Stimulated activated CD4-positive, alpha-beta T cell treated with anti-CD3 and anti-CD28 coated beads, TNF-alpha, amount 100 ng/mL, for 1 hour (primary cell): ENCODE results near the gene SCAP.
"Not testable (repeated sequence)": the region's sequence is repeated elsewhere in the genome, so short reads cannot be mapped to it uniquely, and the experiment has no call there.

Experiments used
- DNase-seq, 3 donors: peaks; one replicate each; pipeline ENCODE4 v3.0.0-alpha.2; 2020; ENCODE audit warnings: low read depth in 3 of 3, low spot score in 1 of 3

Gene SCAP

DNA sequence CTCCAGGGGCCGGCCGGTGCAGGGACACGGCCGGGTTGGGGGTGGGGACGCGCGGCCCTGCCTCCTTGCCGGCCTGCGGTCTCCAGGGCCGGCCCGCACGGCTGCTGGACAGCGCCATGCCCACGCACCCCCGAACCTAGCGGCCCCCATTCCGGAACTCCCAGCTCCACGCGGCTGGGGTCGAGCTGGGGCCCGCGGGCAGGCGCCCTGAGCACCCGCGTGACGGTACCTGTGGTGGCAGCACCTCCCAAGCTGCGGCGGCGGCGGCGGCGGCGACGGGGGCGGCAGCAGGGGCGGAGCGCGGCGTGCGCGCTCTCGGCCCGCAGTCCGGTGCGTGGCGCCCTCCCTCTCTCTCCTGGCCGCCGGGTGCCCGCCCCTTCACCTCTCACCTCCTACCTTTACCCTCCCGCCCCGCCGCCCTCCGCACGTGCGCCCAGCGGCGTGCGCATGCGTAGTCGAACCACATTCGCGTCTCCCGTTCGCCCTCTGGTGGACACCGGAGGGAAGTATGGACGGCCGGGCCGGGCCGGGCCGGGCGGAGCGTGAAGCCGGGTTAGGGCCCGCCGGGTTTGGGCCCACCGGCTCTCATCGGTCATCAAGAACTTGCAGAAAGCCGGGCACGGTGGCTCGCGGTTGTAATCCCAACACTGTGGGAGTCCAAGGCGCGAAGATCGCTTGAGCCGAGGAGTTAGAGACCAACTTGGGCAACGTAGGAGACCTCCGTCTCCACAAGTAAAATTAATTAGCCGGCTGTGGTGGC, at the start of gene SCAP:
SCAP (minus strand) TSS at position 372 of the 760 bp plus-strand sequence. CDS start 32,948 bp downstream, outside the sequence.
- DNase-seq = peak; percentile 90 to 96 (median 96)

DNA sequence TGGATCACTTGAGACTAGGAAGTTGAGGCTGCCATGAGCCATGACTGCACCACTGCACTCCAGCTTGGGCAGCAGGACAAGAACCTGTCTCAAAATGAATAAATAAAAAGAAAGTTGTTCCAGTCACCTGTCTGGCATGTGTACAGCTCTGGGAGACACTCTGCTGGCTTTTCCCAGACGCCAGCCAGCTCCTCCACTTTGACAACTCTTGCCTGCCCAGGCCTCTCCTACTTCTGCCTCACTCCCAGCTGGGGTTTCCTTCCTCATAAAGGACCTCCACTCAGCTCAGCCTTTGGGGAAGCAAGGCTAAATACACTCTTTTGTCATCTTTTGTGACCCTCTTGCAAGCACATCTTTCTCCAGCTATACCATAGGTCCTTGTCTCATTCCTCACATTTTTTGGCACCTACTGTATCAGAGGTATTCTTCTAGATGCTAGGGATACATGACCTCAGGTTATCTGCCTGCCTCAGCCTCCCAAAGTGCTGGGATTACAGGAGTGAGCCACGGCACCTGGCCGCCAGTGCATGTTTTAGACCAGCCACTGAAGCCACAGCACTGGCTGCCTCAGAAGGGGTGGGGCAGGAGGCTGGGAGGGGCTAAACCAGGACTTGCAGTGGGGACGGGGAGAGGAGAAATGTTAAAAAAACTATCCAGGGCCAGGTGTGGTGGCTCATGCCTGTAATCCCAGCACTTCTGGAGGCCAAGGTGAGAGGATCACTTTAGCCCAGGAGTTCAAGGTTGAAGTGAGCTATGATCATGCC, 47.8 kb upstream of the SCAP start:
- no peak for DNase-seq

DNA sequence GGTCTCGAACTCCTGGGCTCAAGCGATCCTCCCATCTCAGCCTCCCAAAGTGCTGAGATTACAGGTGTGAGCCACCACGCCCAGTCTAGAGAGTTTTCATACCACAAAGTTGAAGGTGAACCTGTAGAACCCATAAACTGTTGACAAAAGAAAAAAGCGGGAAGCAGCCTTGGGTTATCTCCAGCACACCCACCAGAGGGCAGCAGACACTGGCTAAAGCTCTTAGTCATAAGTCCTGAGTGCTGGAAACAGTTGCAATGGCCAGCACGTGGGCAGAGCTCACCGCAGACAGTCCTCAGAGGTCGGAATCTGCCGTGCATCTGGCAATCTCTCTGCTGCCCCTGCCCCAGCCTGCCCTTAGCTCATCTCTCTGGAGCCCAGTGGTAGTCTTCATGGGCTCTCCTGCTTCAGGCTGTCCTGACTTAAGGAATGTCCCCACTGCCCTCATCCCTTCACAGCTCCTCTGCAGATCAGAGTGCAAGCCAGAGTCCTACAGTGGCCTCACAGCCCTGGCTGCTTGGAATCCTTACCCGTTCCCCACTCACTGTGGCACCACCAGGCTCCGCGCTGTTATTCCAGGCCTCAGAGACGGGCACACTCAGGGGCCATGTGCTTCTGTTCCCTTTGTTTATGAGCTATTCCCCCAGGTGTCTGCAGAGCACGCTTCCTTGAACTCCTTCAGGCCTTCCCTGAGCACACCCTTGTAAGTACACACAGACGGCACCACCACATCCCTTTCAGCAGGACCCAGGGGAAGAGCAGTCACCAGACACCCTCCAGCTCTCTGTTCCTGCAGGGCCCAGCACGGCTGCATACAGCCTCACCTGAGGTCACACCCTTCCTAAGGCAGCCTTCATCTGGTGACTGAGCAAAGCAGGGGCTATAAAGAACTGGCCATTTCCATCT, 46.6 kb upstream of the SCAP start:
- peak; percentile 31 to 57 (median 32) for DNase-seq

DNA sequence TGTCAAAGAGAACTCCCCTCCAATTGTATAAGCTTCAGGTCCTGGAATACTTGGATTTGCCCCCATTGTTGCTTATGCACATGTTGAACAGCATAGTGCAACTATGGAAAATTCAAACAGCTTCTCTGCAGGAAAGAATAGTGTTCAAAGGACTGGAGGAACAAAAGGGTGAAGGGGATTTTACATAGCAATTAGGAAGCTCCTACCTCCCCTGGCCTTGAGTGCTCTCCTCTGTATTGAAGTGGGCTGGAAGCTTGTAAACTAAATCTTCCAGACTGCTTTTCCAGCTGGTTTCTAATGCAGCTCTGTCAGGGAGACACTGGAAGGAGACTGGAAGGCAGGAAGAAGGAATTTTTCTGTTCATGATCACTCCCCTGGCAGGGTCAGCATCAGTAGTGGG, 45.0 kb upstream of the SCAP start:
- DNase-seq = no peak

DNA sequence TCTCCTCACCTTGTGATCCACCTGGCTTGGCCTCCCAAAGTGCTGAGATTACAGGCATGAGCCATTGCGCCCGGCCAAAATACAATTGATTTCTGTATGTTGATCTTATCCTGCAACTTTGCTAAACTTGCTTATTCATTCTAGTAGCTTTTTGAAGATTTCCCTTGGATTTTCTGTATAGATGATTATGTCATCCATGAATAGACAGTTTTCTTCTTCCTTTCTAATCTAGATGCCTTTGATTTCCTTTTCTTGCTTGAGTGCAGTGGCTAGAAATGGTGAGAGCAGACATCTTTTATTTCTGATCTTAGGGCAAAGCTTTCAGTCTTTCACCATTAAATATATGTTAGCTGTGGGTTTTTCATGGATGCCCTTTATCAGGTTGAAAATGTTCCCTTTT, 42.2 kb upstream of the SCAP start:
- no peak for DNase-seq

DNA sequence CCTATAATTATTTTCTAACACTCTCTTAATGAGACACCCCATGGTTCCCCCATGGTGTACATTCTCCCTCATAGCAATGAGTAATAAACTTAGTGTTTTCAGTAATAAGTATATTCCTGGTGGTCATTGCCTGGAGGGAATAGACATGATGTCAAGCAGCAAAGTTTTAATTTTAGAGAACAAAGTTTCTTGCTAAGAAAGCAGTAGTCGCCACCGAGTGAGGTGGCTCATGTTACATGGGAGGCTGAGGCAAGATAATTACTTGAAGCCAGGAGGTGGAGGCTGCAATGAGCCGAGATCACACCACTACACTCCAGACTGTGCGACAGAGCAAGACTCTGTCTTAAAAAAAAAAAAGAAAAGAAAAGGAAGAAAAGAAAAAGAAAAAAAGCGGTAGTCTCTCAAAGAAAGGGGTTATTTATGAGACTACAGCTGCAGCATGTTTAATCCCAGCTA, 40.2 kb upstream of the SCAP start:
- DNase-seq = no peak

DNA sequence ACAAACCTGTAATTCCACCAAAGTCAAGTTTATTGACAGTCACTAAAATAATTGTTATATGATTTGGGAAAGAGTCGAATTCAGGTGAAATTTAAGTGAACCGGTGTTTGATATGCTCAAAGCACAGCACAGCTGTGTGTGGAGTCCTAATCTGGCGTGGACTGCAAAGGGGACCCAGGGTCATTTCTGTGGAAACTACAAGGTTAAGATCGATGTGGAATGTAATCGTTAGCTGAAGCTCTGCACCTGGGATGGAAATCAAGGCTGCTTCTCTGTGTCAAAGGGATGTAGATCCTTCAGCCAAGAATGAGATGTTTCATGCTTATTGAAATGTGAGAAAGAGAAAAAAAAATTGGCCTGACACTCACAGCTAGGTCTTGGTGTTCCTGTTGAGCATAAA, 39.4 kb upstream of the SCAP start:
- DNase-seq = no peak

DNA sequence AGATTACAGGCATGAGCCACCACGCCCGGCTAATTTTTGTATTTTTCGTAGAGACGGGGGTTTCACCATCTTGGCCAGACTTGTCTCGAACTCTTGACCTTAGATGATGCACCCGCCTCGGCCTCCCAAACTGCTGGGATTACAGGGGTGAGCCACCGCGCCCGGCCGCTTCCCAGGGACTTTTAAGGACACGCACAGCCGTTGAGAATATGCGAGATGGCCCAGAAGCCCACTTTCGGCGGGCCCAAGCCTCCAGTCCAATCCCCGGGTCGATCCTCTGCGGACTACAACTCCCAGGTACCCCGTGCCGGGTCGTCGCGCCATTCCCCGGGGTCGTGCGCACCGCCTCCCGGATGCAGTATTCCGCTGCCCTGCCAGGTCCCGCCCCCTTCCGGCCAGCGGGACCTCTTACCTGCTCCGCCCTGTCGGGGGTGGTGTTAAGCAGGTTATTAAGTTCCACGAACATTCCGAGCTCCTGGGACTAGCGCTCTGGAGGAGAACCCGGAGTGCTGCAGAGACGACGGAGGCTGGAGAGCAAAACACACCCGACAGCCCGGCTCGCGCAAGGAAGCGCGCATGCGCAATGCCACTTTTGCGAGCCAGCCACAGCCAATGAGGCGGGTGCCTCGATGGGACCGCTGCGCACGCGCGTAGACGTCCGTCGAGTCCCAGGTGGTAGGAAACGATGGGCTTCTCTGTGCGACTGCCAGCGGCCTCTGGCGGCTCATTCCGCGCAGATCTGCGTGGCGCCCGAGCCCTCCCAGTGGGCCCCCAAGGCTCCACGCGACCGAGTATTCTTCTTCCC, 37.6 kb upstream of the SCAP start, which contains the start of gene ELP6:
ELP6 (minus strand) TSS at position 588 of the 805 bp plus-strand sequence; CDS start at position 466, 122 bp downstream.
- peak; percentile 91 to 95 (median 95) for DNase-seq

DNA sequence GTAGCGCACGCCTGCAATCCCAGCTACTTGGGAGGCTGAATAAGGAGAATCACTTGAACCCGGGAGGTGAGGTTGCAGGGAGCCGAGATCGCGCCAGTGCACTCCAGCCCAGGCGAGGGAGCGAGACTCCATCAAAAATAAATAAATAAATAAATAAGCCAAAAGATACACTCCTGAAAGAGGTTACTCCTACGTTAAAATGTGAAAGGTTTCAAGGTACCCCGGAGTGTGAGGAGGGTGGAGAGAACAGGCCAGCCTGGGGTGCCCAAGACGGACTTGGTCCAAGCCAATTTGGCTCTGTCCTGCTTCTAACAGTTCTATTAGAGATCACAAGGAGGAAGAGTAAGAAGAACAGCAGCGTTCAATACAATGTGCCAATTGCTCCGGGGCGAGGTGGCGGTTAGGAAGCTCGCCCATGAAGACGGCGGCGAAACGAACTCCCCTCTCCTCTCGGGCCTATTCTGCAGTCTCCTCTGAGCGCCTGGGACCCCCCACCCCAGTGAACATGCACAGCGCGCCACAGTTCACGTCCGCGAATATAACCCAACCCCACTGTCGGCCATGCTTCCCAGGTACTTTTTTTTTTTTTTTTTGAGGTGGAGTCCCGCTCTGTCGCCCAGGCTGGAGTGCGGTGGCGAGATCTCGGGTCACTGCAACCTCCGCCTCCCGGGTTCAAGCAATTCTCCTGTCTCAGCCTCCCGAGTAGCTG, 36.8 kb upstream of the SCAP start:
- DNase-seq = peak in 1 of 3 donors; percentile 16

DNA sequence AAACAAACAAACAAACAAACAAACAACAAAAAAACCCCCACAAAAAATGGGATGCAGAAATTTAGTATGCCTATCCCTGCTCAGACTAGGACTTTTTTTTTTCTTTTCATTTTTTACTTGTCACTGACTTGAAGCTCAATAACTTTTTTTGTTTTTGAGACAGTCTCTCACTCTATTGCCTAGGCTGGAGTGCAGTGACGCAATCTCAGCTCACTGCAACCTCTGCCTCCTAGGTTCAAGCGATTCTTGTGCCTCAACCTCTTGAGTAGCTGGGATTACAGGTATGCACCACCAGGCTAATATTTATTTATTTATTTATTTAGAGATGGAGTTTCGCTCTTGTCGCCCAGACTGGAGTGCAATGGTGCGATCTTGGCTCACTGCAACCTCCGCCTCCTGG, 29.5 kb upstream of the SCAP start:
- not testable (repeated sequence) for DNase-seq

DNA sequence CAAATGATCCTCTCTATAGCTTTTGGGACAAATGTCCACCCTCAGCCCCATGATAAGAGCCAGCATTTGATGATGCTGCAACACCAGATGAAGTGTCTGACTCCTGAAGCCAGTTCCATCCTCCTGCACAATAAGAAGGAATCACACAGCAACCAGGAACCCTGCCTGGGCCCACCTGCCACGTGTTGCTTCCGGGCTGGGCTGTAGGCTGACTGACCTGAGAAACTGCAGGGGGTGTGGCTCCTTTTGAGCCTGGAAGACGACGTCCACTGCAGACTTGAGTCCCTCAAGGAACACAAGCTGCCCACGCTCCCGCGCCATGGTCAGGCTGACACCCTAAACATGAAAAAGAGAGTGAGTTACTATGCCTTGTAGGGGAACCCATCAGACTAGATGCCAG, 28.4 kb upstream of the SCAP start:
- DNase-seq = no peak

DNA sequence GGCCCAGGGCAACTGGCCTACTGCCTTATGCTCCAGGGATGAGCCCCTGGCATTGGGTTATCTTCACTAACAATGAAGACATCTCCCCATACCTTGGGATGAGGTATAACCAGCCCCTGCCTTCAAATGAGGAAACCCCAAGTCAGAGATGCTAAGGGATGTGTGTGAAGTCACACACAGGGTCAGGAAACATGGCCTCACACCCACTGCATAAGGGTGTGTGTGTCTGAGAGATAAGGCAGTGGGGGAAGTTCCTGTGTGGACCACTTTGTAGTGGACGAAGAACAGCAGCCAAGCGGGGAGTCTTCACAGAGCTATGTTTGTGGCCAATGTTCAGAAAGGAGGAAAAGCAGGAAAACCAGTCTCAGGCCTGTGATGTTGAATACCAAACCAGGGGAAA, 27.3 kb upstream of the SCAP start:
- no peak for DNase-seq

DNA sequence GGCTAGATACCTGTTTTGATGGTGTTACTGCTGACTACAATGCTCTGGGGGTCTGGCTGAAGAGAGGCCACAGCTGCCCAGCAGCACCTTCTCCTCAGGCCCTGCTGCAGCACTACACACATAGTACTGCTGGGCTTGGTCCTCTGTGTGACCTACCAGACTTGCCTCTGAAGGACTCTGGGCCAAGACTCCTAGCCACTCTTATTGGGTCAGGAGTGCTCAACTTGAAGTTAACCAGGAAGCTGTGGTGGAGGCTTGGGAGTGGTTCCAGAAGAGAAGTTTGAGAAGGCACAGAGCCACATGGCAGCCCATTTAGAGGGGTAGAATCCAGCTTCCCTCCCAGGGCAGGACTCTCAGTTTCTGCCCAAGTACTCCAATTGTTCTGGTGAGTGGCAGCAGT, 21.2 kb upstream of the SCAP start:
- no peak for DNase-seq

DNA sequence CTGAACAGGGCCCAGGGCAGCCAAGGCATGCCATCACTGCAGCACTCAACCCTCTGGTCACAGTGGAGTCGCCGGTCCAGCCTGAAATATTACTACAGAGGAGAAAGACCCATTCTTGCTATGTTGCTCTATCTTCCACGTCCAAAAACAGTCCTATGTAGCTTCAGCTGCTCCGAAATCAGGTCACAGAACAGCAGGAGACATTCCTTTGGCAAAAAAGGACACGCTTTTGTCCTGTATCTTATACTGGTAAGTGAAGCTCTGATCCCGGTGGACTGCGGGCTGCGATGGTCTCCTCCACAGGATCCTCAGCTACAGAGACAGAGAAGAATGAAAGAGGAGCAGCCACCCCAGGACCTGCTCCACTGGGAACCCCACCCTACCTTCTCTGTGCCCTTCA, 20.1 kb upstream of the SCAP start:
- no peak for DNase-seq

DNA sequence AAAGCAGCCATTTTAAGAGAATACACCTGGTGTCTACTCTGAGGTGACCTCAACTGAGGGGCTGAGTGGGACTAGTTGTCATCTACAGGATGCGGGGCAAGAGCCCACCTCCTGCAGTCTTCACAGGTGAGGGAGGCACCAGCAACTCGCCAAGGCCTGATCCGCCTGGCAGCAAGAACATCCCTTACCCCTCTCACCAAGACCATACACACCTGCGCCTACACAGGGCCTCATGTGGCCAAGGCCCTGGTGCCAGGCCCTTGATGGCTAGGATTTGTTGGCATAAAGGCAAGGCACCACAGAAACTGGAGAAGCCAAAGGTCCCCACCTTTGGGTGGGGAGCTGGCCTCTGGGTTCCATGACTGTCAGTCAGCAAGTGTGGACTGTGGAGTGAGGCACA, 19.4 kb upstream of the SCAP start:
- no peak for DNase-seq

DNA sequence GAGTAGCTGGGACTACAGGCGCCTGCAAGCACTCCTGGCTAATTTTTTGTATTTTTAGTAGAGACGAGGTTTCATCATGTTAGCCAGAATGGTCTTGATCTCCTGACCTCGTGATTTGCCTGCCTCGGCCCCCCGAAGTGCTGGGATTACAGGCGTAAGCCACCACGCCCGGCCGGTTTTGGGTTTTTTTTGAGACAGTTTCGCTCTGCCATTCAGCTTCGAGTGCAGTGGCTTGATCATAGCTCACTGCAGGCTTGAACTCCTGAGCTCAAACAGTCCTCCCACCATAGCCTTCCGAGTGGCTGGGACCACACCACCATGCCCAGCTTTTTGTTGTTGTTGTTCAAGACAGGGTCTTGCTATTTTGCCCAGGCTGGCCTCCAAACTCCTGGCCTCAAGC, 16.0 kb upstream of the SCAP start:
- DNase-seq = no peak

DNA sequence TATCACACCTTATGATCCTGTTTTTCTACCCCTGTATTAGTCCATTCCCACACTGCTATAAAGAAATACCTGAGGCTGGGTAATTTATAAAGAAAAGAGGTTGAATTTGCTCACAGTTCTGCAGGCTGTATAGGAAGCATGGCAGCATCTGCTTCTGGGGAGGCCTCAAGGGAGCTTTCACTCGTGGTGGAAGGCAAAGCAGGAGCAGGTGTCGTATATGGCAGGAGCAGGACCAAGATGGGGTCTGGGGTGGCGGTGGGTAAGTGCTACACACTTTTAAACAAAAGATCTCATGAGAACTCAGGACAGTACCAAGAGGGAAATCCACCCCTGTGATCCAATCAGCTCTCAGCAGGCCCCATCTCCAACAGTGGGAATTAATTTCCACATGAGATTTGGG, 15.4 kb upstream of the SCAP start:
- DNase-seq = no peak

DNA sequence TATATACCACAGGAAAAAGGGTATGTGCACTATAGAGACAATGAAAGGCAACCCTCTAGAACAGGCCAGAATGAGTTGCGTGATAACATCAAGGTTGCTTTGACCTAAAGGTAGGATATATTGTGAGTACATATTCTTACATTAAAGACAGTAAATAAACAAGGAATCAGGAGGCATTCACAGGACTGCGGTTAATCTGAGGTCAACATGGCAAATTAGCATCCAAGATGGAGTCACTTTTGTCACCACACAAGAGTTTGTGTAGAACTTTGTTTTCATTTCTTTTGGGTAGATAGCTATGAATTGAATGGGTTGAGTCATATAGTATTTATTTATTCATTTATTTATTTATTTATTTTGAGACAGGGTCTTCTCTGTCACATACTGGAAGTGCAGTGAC, 11.5 kb upstream of the SCAP start:
- no peak for DNase-seq

DNA sequence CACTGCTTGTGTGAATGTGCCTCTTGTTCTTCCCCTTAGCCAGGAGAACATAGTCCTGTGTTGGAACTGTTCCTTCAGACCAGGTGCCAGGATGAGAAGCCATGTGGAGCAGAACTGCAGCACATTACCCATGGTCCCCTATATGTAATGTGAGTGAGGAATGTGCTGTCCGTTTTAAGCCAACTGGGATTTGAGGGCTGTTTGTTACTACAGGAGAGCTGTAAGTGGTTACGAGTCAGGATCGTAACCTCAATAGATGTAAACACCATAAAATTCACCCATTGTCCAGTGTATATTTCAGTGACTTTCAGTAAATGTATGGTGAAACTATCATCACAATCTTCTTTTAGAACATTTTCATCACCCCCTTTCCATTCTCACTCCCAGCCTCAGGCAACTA, 10.1 kb upstream of the SCAP start:
- no peak for DNase-seq

DNA sequence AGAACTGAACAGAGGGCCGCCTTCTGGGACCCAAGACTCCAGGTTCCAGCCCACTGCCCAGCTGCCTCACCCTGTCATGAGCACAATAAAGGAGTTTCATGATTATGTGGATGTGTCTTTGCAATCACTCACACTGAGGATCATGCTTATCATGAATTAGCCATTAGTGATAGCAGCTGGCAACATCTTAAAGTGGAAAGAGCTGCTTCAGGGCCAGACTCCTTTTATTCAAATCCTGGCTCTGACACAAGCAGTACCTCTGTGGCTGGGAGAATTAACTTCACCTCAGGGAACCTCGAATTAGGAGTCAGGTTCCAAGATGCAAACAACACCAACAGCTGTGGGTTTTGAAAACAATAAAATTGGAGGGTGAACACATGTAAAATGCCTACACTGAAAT, 6.6 kb upstream of the SCAP start:
- no peak for DNase-seq
